Smooth muscle cell (in vitro differentiated cells): ENCODE data around the gene C16orf96. TPM values are rescaled to one million over a fixed set of nuclear protein-coding genes. Genes with fewer than 3 reads are reported as not detected.

ENCODE experiments used
- DNase-seq: peaks from one replicate; lab custom pipeline; 2025; ENCODE audit not compliant: unreplicated experiment; lab: John Stamatoyannopoulos, UW
- H2AFZ ChIP-seq: fragments of 200-600 bp; sonication (generic); 2 replicates; pipeline ENCODE4 v1.6.0; 2016; ENCODE audit warnings: antibody characterized with exemption, low read depth, mild to moderate bottlenecking
- H3F3A ChIP-seq: fragments of 200-600 bp; sonication (generic); 2 replicates; pipeline ENCODE4 v1.6.0; 2017; ENCODE audit warnings: antibody characterized with exemption, low read depth
- H3K27ac ChIP-seq: fragments of 200-600 bp; sonication (generic); 2 replicates; pipeline ENCODE4 v1.5.1; 2016; ENCODE audit warnings: low read depth, mild to moderate bottlenecking
- H3K27me3 ChIP-seq: fragments of 200-600 bp; sonication (generic); 2 replicates; pipeline ENCODE4 v1.6.1; 2016; ENCODE audit warnings: low read depth, mild to moderate bottlenecking
- H3K36me3 ChIP-seq: fragments of 200-600 bp; sonication (generic); 2 replicates; pipeline ENCODE4 v1.5.1; 2016; ENCODE audit warnings: low read depth
- H3K4me1 ChIP-seq: fragments of 200-600 bp; sonication (generic); 2 replicates; pipeline ENCODE4 v1.5.1; 2016; ENCODE audit warnings: low read depth
- H3K4me2 ChIP-seq: fragments of 200-600 bp; sonication (generic); 2 replicates; pipeline ENCODE4 v1.6.0; 2016; ENCODE audit warnings: mild to moderate bottlenecking
- H3K4me3 ChIP-seq: fragments of 200-600 bp; sonication (generic); 2 replicates; pipeline ENCODE4 v1.5.1; 2016; ENCODE audit warnings: mild to moderate bottlenecking
- H3K79me2 ChIP-seq: fragments of 200-600 bp; sonication (generic); 2 replicates; pipeline ENCODE4 v1.6.0; 2016; ENCODE audit warnings: low read depth, mild to moderate bottlenecking
- H3K9ac ChIP-seq: fragments of 200-600 bp; sonication (generic); 2 replicates; pipeline ENCODE4 v1.6.0; 2016; ENCODE audit warnings: low read depth
- H3K9me3 ChIP-seq: fragments of 200-600 bp; sonication (generic); replicated peaks from 2 replicates; pipeline ENCODE4 v1.5.1; 2016; ENCODE audit warnings: low read depth
- H4K20me1 ChIP-seq: fragments of 200-600 bp; sonication (generic); 2 replicates; pipeline ENCODE4 v1.6.0; 2016; ENCODE audit warnings: low read depth
- WGBS: methylation state at CpG from one replicate; pipeline ENCODE4 v1.1.7; 2016; ENCODE audit warnings: low lambda C conversion rate; 5-methylcytosine and 5-hydroxymethylcytosine counted together
- polyA plus RNA-seq: library from polyadenylated mRNA; unstranded; fragments of >200 nt; fragmentation: Nextera tagmentation; extraction: Ambion mirVana; gene quantifications from 2 replicates; pipeline ENCODE4 v1.2.1, GENCODE V29; 2016
- total RNA-seq: library from RNA; depleted of rRNA; stranded (reverse); fragments of >200 nt; gene quantifications from 2 replicates; pipeline ENCODE4 v1.2.3, GENCODE V29; 2014
- TF ChIP-seq, protein P1 (sequence below): fragments of 200-600 bp; sonication (generic); IDR thresholded peaks from 2 replicates; pipeline ENCODE4 v1.5.1; 2017; ENCODE audit warnings: borderline replicate concordance, mild to moderate bottlenecking, antibody characterized with exemption; ENCODE audit not compliant: insufficient read depth, poor library complexity, severe bottlenecking

Gene C16orf96
- total and polyA plus RNA-seq, 2 experiments from 2014 or later, result 0.09 TPM; not detected in 1

DNA sequence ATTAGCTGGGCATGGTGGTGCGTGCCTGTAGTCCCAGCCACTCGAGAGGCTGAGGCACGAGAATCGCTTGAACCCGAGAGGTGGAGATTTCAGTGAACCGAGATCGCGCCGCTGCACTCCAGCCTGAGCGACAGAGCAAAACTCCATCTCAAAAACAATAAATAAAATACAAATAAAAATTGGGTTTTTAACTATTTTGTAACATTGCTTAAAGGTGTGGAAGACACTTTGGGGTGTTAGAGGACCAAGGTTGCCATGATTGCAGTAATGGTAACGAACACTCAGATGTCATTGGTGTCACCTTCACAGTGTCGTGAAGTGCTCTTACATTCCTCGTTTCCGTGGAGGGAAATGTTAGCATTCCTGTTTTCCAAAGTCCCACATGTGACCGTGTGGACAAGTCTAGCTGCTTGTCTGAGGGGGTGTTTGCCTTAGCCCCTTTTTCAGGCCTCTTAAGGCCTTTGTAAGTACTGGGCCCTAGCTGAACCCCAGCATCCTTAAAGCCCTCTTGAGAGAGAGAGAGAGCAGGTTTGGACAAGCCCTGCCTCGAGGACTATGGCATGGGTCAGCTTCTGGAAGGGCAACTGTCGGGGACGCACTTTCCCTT, 8.6 kb downstream of the C16orf96 start:
- H3K9me3 ChIP-seq, result no peaks in the 10 kb centered on the region
- no peaks in the 10 kb centered on the region for H3K79me2 ChIP-seq
- H3K4me1 ChIP-seq, result no peaks in the 10 kb centered on the region
- H2AFZ ChIP-seq, result no peak overlapping the region
- H3K4me3 ChIP-seq, result no peak overlapping the region
- no peak overlapping the region for H3K27ac ChIP-seq
- H3K4me2 ChIP-seq, result no peak overlapping the region
- no peaks in the 10 kb centered on the region for H4K20me1 ChIP-seq
- no peaks in the 10 kb centered on the region for H3K36me3 ChIP-seq
- TF ChIP-seq, protein P1, sequence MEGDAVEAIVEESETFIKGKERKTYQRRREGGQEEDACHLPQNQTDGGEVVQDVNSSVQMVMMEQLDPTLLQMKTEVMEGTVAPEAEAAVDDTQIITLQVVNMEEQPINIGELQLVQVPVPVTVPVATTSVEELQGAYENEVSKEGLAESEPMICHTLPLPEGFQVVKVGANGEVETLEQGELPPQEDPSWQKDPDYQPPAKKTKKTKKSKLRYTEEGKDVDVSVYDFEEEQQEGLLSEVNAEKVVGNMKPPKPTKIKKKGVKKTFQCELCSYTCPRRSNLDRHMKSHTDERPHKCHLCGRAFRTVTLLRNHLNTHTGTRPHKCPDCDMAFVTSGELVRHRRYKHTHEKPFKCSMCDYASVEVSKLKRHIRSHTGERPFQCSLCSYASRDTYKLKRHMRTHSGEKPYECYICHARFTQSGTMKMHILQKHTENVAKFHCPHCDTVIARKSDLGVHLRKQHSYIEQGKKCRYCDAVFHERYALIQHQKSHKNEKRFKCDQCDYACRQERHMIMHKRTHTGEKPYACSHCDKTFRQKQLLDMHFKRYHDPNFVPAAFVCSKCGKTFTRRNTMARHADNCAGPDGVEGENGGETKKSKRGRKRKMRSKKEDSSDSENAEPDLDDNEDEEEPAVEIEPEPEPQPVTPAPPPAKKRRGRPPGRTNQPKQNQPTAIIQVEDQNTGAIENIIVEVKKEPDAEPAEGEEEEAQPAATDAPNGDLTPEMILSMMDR, result no peak
- DNase-seq, result no peak
- WGBS, result 91% methylated on average over 18 of the region's 18 CpGs
- H3F3A ChIP-seq, result no peaks in the 10 kb centered on the region
- H3K27me3 ChIP-seq, result no peaks in the 10 kb centered on the region
- no peak overlapping the region for H3K9ac ChIP-seq

DNA sequence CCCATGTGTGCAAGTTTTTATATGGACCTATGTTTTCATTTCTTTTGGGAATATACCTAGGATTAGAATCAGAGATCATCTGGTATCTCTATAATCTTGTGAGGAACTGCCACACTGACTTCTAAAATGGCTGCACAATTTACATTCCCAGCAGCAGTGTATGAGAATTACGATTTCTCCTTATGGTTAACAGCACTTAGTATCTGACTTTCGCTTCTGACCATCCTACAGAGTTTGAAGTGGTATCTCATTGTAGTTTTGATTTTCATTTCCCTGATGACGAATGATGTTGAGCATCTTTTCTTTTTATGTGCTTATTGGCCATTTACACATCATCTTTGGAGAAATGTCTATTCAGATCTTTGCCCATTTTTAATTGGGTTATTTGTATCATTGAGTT, 10.0 kb downstream of the C16orf96 start:
- Histone ChIP-seq H3F3A (no peaks in the 10 kb centered on the region), H3K9ac (no peak overlapping the region), H3K4me2 (no peak overlapping the region), H2AFZ (no peak overlapping the region), H4K20me1 (no peaks in the 10 kb centered on the region), H3K79me2 (no peaks in the 10 kb centered on the region), H3K9me3 (no peaks in the 10 kb centered on the region), H3K27me3 (no peaks in the 10 kb centered on the region), H3K4me3 (no peak overlapping the region), H3K4me1 (no peaks in the 10 kb centered on the region), H3K27ac (no peak overlapping the region), H3K36me3 (no peaks in the 10 kb centered on the region)
- DNase-seq, result no peak
- TF ChIP-seq, protein P1, result no peak
- WGBS, result 96% methylated on average over 3 of the region's 3 CpGs

DNA sequence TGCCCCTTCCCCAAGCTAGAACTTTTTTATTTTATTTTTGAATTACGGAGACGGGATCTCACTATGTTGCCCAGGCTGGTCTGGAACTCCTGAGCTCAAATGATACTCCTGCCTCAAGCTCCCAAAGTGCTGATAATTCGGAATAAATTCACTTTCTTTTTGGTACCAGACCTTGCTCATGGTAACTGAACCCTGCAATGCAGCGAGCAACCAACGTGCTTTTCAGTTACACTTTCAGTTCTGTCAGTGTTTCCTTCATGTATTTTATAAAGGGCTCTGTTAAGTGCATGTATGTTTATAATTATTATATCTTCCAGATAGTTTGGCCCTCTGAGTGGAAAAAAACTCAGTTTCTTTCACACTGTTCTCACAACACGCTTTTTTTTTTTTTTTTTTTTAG, 13.9 kb downstream of the C16orf96 start:
- no peaks in the 10 kb centered on the region for H3K27me3 ChIP-seq
- H3K36me3 ChIP-seq, result no peaks in the 10 kb centered on the region
- no peak overlapping the region for H2AFZ ChIP-seq
- no peak for DNase-seq
- WGBS, result 77% methylated on average over 6 of the region's 6 CpGs
- no peaks in the 10 kb centered on the region for H3K9me3 ChIP-seq
- no peaks in the 10 kb centered on the region for H3F3A ChIP-seq
- H3K27ac ChIP-seq, result no peak overlapping the region
- TF ChIP-seq, protein P1, result no peak
- H3K4me1 ChIP-seq, result no peaks in the 10 kb centered on the region
- no peak overlapping the region for H3K9ac ChIP-seq
- H3K4me2 ChIP-seq, result no peak overlapping the region
- H3K79me2 ChIP-seq, result no peaks in the 10 kb centered on the region
- H3K4me3 ChIP-seq, result no peak overlapping the region
- no peaks in the 10 kb centered on the region for H4K20me1 ChIP-seq

DNA sequence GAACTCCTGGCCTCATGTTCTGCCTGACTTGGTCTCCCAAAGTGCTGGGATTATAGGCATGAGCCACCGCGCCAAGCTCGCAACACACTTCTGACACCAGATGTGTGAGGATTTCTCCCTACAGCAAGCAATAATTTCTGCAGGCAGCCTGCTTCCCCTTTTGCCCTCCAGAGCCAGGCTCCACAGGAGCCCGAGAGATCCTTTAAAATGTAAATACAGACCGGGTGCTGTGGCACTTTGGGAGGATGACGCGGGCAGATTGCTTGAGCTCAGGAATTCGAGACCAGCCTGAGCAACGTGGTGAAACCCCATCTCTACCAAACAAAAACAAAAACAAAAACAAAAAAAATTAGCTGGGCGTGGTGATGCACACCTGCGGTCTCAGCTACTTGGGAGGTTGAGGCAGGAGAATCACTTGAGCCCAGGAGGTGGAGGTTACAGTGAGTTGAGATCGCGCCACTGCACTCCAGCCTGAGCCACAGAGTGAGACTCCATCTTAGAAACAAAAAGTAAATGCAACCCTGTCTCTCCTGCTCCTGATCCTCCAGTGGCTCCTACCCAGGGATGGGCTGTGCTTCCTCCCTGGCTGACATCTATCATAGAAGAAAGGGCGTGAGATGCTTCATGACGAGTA, 14.7 kb downstream of the C16orf96 start:
- 42% methylated on average over 15 of the region's 15 CpGs for WGBS
- no peak overlapping the region for H3K4me2 ChIP-seq

More for the DNA sequence above, 14.7 kb downstream of the C16orf96 start:
- H3K4me1 ChIP-seq, result no peaks in the 10 kb centered on the region
- no peaks in the 10 kb centered on the region for H4K20me1 ChIP-seq
- no peaks in the 10 kb centered on the region for H3K36me3 ChIP-seq
- H3K27ac ChIP-seq, result no peak overlapping the region
- TF ChIP-seq, protein P1, result no peak
- no peak overlapping the region for H3K4me3 ChIP-seq
- no peaks in the 10 kb centered on the region for H3K9me3 ChIP-seq
- no peak overlapping the region for H2AFZ ChIP-seq
- H3K27me3 ChIP-seq, result no peaks in the 10 kb centered on the region
- no peaks in the 10 kb centered on the region for H3K79me2 ChIP-seq
- DNase-seq, result no peak
- H3F3A ChIP-seq, result no peaks in the 10 kb centered on the region
- H3K9ac ChIP-seq, result no peak overlapping the region
